Peyer's patch (tissue), 4 donors: Measurements from ENCODE around the gene SLC16A8. TPM values are rescaled to one million over a fixed set of nuclear protein-coding genes. Genes with fewer than 3 reads are reported as not detected.

ENCODE experiments used
- DNase-seq, 3 donors: peaks; one replicate each; pipeline ENCODE4 v3.0.0-alpha.2; 2017 to 2019
- H3K27ac ChIP-seq, 4 donors: fragments of 200-600 bp; sonication (generic); one replicate each; pipeline ENCODE4 v1.5.1; 2016 to 2019
- H3K27me3 ChIP-seq, 2 donors: fragments of 200-600 bp; sonication (generic); one replicate each; pipeline ENCODE4 v1.5.1; 2019
- H3K36me3 ChIP-seq, 3 donors: fragments of 200-600 bp; sonication (generic); one replicate each; pipeline ENCODE4 v1.5.1; 2016 to 2019
- H3K4me1 ChIP-seq, 4 donors: fragments of 200-600 bp; sonication (generic); one replicate each; pipeline ENCODE4 v1.5.1; 2016 to 2019
- H3K4me3 ChIP-seq, 4 donors: fragments of 200-600 bp; sonication (generic); 1 replicate in 3 of 4; 2 replicates in 1 of 4; pipeline ENCODE4 v1.5.1; 2016 to 2019; ENCODE audit warnings: mild to moderate bottlenecking in 1 of 4
- H3K9me3 ChIP-seq, 4 donors: fragments of 200-600 bp; sonication (generic); one replicate each; pipeline ENCODE4 v1.5.1; 2016 to 2019; ENCODE audit warnings: mild to moderate bottlenecking in 1 of 4
- POLR2A ChIP-seq, 2 donors: fragments of 450-650 bp; IDR thresholded peaks; one replicate each; pipeline ENCODE4 v1.5.1; 2017; ENCODE audit warnings: antibody characterized with exemption in 2 of 2, mild to moderate bottlenecking in 2 of 2, moderate library complexity in 2 of 2
- total RNA-seq, 4 donors: library from RNA; depleted of rRNA; stranded (reverse); fragments of >200 nt; gene quantifications; one replicate each; pipeline ENCODE4 v1.1.0, GENCODE V29; 2016
- TF ChIP-seq, protein P1 (sequence below), 6 experiments: fragments of 450-650 bp in 4 of 6; fragments of 200-600 bp in 2 of 6; sonication (generic) in 1 of 6; IDR thresholded peaks; one replicate each; pipeline ENCODE4 v1.5.1; 2017 to 2019; ENCODE audit warnings: antibody characterized with exemption in 6 of 6, mild to moderate bottlenecking in 3 of 6, moderate library complexity in 1 of 6

Gene SLC16A8
- total RNA-seq, 4 donors from 2014 or later = not detected

DNA sequence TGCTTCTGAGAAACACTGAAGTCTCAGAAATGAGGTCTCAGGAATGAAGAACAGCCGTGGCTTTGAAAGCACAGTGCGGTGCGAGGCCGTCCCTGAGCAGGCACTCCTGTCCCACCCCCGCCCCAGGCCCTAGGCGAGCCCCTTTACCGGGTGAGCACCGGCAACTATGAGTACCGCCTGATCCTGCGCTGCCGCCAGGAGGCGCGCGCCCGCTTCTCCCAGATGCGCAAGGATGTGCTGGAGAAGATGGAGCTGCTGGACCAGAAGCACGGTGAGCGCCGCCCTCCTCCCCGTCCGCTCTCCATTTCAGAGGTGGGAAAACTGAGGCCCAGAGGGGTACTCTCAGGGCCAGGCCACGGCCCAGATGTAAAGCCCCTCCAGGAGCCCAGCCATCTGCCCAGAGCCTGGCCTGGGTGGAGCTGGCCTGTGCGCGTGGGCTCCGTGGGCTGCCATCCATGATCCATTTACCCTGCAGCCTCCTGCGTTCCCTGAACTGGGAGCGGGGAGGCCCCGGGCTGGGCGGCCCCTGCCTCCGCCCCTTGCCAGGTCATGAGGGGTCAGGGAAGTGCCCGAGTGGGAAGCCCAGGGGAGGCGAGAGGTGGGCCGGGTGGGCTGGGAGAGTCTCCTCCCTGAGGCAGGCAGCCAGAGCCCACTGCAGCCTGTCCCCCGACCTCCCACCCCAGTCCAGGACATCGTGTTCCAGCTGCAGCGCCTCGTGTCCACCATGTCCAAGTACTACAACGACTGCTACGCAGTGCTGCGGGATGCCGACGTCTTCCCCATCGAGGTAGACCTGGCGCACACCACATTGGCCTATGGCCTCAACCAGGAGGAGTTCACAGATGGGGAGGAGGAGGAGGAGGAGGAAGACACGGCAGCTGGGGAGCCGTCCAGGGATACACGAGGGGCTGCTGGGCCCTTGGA, 9.5 kb downstream of the SLC16A8 start:
- Histone ChIP-seq H3K4me1 (no peaks in the 10 kb centered on the region), H3K4me3 (no peak overlapping the region), H3K36me3 (peaks cover 0 to 52% (median 0%) of the 10 kb centered on the region in 3 donors), H3K9me3 (no peaks in the 10 kb centered on the region), H3K27ac (no peak overlapping the region), H3K27me3 (no peaks in the 10 kb centered on the region)
- no peak for DNase-seq
- TF ChIP-seq, protein P1, sequence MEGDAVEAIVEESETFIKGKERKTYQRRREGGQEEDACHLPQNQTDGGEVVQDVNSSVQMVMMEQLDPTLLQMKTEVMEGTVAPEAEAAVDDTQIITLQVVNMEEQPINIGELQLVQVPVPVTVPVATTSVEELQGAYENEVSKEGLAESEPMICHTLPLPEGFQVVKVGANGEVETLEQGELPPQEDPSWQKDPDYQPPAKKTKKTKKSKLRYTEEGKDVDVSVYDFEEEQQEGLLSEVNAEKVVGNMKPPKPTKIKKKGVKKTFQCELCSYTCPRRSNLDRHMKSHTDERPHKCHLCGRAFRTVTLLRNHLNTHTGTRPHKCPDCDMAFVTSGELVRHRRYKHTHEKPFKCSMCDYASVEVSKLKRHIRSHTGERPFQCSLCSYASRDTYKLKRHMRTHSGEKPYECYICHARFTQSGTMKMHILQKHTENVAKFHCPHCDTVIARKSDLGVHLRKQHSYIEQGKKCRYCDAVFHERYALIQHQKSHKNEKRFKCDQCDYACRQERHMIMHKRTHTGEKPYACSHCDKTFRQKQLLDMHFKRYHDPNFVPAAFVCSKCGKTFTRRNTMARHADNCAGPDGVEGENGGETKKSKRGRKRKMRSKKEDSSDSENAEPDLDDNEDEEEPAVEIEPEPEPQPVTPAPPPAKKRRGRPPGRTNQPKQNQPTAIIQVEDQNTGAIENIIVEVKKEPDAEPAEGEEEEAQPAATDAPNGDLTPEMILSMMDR (IDR thresholded peaks at IDR 0.05) = no peak
- TF ChIP-seq POLR2A (IDR thresholded peaks at IDR 0.05) = no peak

GRCh38 chr22:38073150-38074130, 10.5 kb downstream of the SLC16A8 start:
- no peaks in the 10 kb centered on the region for H3K9me3 ChIP-seq
- peaks cover 0 to 62% (median 0%) of the 10 kb centered on the region in 3 donors for H3K36me3 ChIP-seq
- no peak for DNase-seq
- H3K27me3 ChIP-seq = no peaks in the 10 kb centered on the region
- H3K4me1 ChIP-seq = peaks cover 0 to 8% (median 0%) of the 10 kb centered on the region in 4 donors
- no peak overlapping the region for H3K4me3 ChIP-seq
- TF ChIP-seq, protein P1 (IDR thresholded peaks at IDR 0.05) = no peak
- no peak for TF ChIP-seq POLR2A (IDR thresholded peaks at IDR 0.05)
- H3K27ac ChIP-seq = no peak overlapping the region

DNA sequence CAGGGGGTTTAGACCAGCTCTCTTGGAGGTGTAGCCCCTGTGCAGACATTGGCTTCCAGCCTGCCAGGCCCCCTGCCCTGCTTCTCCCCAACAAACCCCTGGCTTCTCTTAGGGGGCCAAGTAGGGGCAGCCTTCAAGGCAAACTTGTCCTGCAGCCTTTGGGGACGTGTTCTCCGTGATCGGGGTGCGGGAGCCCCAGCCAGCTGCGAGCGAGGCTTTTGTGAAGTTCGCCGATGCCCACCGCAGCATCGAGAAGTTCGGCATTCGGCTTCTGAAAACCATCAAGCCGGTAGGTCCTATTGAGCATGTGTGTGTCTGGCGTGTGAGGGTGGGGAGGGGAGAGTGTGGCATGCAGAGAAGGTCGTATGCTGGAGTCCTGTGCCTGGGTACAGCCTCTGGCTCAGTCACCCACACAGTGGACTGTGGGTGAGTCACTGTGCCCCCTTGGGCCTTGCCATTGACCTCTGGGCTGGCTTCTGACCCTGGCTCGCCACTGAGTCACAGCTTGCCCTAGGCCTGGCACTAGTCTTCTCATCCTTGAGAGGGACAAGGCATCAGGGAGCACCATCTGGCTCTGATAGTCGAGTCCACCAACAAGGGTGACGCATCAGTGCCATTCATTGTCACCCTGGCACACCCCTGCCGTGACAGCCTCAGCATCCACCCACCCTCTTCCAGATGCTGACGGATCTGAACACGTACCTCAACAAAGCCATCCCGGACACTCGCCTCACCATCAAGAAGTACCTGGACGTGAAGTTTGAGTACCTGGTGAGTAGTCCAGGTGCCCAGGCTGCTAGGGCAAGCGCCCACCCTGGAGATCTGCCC, 11.4 kb downstream of the SLC16A8 start:
- H3K36me3 ChIP-seq = peaks cover 0 to 63% (median 0%) of the 10 kb centered on the region in 3 donors
- DNase-seq = no peak
- H3K27ac ChIP-seq = no peak overlapping the region

DNA sequence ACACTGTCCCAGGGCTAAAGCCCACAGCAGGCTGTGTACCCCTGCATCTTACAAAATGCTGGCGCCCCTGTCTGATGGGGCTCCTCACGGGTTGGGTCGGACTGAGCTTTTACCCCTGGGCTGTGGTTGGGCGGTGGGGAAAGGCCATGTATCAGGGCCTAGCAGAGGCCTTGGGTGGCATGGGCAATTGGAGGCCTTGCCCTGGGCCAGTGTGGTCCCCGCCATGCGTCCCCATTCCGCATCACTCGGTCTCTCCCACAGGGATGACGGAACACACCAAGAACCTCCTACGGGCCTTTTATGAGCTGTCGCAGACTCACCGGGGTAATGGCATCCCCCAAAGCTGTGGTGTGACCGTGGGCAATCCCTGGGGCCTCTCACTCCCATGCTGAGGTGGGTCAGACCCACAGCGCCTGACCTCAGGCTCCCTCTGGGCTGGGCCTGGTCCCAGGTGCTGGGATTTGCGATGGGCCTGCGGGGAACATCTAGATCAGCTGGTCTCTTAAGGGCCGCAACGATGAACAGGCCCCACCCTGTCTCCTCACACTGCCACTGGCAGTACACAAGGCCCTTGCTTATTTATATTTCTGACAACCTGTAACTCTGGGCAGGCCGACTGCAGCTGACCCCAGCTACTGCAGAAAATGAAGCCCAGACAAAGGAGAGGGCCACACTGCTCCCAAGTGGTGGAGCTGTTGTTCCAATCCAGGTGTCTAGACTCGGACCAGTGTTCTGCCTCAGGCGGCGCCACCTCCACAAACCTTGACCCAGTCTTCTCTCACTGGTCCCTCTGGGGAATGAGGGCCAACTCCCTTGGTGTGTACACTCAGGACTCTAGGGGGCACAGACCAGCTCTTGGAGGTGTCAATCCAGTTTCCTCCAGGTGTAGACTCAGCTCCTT, 12.3 kb downstream of the SLC16A8 start:
- H3K27me3 ChIP-seq = no peaks in the 10 kb centered on the region
- peaks cover 0 to 67% (median 0%) of the 10 kb centered on the region in 3 donors for H3K36me3 ChIP-seq
- H3K27ac ChIP-seq = no peak overlapping the region
- H3K9me3 ChIP-seq = no peaks in the 10 kb centered on the region
- no peak for DNase-seq
- H3K4me1 ChIP-seq = peaks cover 0 to 8% (median 0%) of the 10 kb centered on the region in 4 donors
- TF ChIP-seq POLR2A (IDR thresholded peaks at IDR 0.05) = no peak
- TF ChIP-seq, protein P1 (IDR thresholded peaks at IDR 0.05) = no peak
- H3K4me3 ChIP-seq = no peak overlapping the region

More for the DNA sequence above, 11.4 kb downstream of the SLC16A8 start:
- Histone ChIP-seq H3K4me3 (no peak overlapping the region), H3K4me1 (peaks cover 0 to 8% (median 0%) of the 10 kb centered on the region in 4 donors), H3K9me3 (no peaks in the 10 kb centered on the region), H3K27me3 (no peaks in the 10 kb centered on the region)
- TF ChIP-seq POLR2A (IDR thresholded peaks at IDR 0.05) = no peak
- TF ChIP-seq, protein P1 (IDR thresholded peaks at IDR 0.05) = no peak
